B cell (primary cell): ENCODE measurements around the gene UTS2. TPM values are rescaled to one million over a fixed set of nuclear protein-coding genes. Genes with fewer than 3 reads are reported as not detected.

Experiments
- ATAC-seq: fragments of 200-7000 bp; cut with Tn5 transposase; one replicate; pipeline ENCODE4 v1.10.0; 2021; ENCODE audit warnings: low read depth, mild to moderate bottlenecking, moderate number of reproducible peaks, moderate library complexity
- CTCF ChIA-PET: fragments of 350-600 bp; sonication (Branson Sonifier 250); formaldehyde crosslinking; loops from one replicate; lab custom pipeline; 2021; ENCODE audit warnings: antibody characterized with exemption, inconsistent platforms; lab: Charles Lee
- POLR2A ChIA-PET: fragments of 350-600 bp; sonication (Branson Sonifier 250); formaldehyde crosslinking; loops from one replicate; lab custom pipeline; 2021; ENCODE audit warnings: antibody characterized with exemption; lab: Charles Lee
- DNase-seq: peaks from one replicate; pipeline ENCODE4 v3.0.0; 2013
- H2AFZ ChIP-seq: 2 replicates; pipeline ENCODE4 v1.6.1; 2012; ENCODE audit warnings: mild to moderate bottlenecking, low read depth, low read length; ENCODE audit not compliant: insufficient read depth, poor library complexity, severe bottlenecking
- H3K27ac ChIP-seq, 2 donors: 1 replicate in 1 of 2; 2 replicates in 1 of 2; pipeline ENCODE4 v1.5.1; 2012 to 2013; ENCODE audit warnings: low read length in 2 of 2, mild to moderate bottlenecking in 2 of 2, moderate library complexity in 1 of 2
- H3K27me3 ChIP-seq, 4 experiments: fragments of 200-600 bp in 1 of 4; sonication (generic) in 1 of 4; replicated peaks in 1 of 4; 1 replicate in 2 of 4; 2 replicates in 2 of 4; pipeline versions ENCODE4 v1.6.1 to v1.7.0; 2013 to 2016; ENCODE audit warnings: low read length in 3 of 4, mild to moderate bottlenecking in 2 of 4, mixed read lengths in 1 of 4, moderate library complexity in 1 of 4; ENCODE audit not compliant: insufficient read depth in 4 of 4, control insufficient read depth in 3 of 4; ENCODE audit errors: control extremely low read depth in 1 of 4
- H3K36me3 ChIP-seq, 2 experiments: replicated peaks in 1 of 2; 1 replicate in 1 of 2; 2 replicates in 1 of 2; pipeline versions ENCODE4 v1.6.1 to v1.7.1; 2013; ENCODE audit warnings: low read length in 1 of 2; ENCODE audit not compliant: insufficient read depth in 2 of 2, control insufficient read depth in 1 of 2; ENCODE audit errors: control extremely low read depth in 1 of 2, extremely low read depth in 1 of 2
- H3K4me1 ChIP-seq, 2 donors: fragments of 200-600 bp in 1 of 2; sonication (generic) in 1 of 2; 1 replicate in 1 of 2; 2 replicates in 1 of 2; pipeline versions ENCODE4 v1.5.1 to v1.6.1; 2013 to 2017; ENCODE audit warnings: low read length in 2 of 2; ENCODE audit not compliant: control insufficient read depth in 2 of 2, insufficient read depth in 2 of 2
- H3K4me2 ChIP-seq: replicated peaks from 2 replicates; pipeline ENCODE3; 2012; ENCODE audit warnings: mild to moderate bottlenecking, low read depth, low read length; ENCODE audit not compliant: poor library complexity, severe bottlenecking
- H3K4me3 ChIP-seq, 5 experiments: fragments of 200-600 bp in 1 of 5; sonication (generic) in 1 of 5; 1 replicate in 3 of 5; 2 replicates in 2 of 5; pipeline versions ENCODE4 v1.5.1 to v1.7.0; 2011 to 2016; ENCODE audit warnings: low read length in 4 of 5, mild to moderate bottlenecking in 4 of 5, low read depth in 2 of 5, control low read depth in 1 of 5, moderate library complexity in 1 of 5; ENCODE audit not compliant: insufficient read depth in 1 of 5; ENCODE audit errors: control extremely low read depth in 1 of 5, extremely low read depth in 1 of 5
- H3K79me2 ChIP-seq: fragments of 200-600 bp; sonication (generic); one replicate; pipeline ENCODE4 v1.6.0; 2016; ENCODE audit warnings: low read length; ENCODE audit not compliant: control insufficient read depth, insufficient read depth
- H3K9ac ChIP-seq: fragments of 200-600 bp; sonication (generic); 2 replicates; pipeline ENCODE4 v1.6.1; 2017; ENCODE audit warnings: mild to moderate bottlenecking, low read length, moderate library complexity
- H3K9me3 ChIP-seq, 3 donors: one replicate each; pipeline versions ENCODE4 v1.6.1 to v1.7.1; 2013; ENCODE audit warnings: low read length in 2 of 3; ENCODE audit not compliant: control insufficient read depth in 2 of 3, insufficient read depth in 1 of 3; ENCODE audit errors: control extremely low read depth in 1 of 3
- H4K20me1 ChIP-seq: 2 replicates; pipeline ENCODE4 v1.6.0; 2012; ENCODE audit warnings: mild to moderate bottlenecking, low read length; ENCODE audit not compliant: insufficient read depth, control insufficient read depth, poor library complexity, severe bottlenecking
- H3K27ac Mint-ChIP-seq: one replicate; pipeline ENCODE4 v1.8.0; 2021; ENCODE audit warnings: mixed read lengths
- H3K27me3 Mint-ChIP-seq: one replicate; pipeline ENCODE4 v1.8.0; 2021; ENCODE audit warnings: mixed read lengths
- H3K4me1 Mint-ChIP-seq: one replicate; pipeline ENCODE4 v1.8.0; 2021; ENCODE audit warnings: mixed read lengths
- H3K4me3 Mint-ChIP-seq: one replicate; pipeline ENCODE4 v1.8.0; 2021; ENCODE audit warnings: mixed read lengths
- H3K9me3 Mint-ChIP-seq: one replicate; pipeline ENCODE4 v1.8.0; 2022; ENCODE audit warnings: mixed read lengths; ENCODE audit not compliant: insufficient read depth
- CTCF ChIP-seq: fragments of 200-600 bp; IDR thresholded peaks from one replicate; pipeline ENCODE4 v1.8.0; 2022; ENCODE audit warnings: antibody characterized with exemption, mild to moderate bottlenecking
- EZH2 ChIP-seq: IDR thresholded peaks from 2 replicates; pipeline ENCODE4 v1.6.1; 2012; ENCODE audit warnings: borderline replicate concordance, low read depth, mild to moderate bottlenecking, moderate library complexity, low read length; ENCODE audit not compliant: insufficient read depth, poor library complexity, severe bottlenecking
- WGBS: methylation state at CpG from one replicate; pipeline ENCODE4 v1.1.5; 2013; ENCODE audit warnings: missing lambda C conversion rate; ENCODE audit not compliant: insufficient coverage; 5-methylcytosine and 5-hydroxymethylcytosine counted together
- intact Hi-C: fragments of 100-400 bp; cut with micrococcal nuclease; formaldehyde crosslinking; loops from one replicate; pipeline ENCODE4 v1.10.0; 2022
- polyA plus RNA-seq: library from polyadenylated mRNA; depleted of rRNA; stranded (reverse); fragments of >200 nt; gene quantifications from 2 replicates; pipeline ENCODE4 v1.2.3, GENCODE V29; 2012
- total RNA-seq, 2 donors: library from RNA; stranded (reverse); fragments of 120-200 nt in 1 of 2; gene quantifications; 1 replicate in 1 of 2; 2 replicates in 1 of 2; pipeline versions ENCODE4 v1.2.3 to v1.2.4, GENCODE V29; 2013 to 2022

UTS2 gene
- total and polyA plus RNA-seq, 2 donors (not counting 1 experiment from before 2014, with no cell fraction given): 5.5 TPM; not detected in 1

GRCh38 chr1:7846656-7847055 is 6.2 kb downstream of the UTS2 start:
- H3K9ac ChIP-seq: no peak overlapping the region
- Mint-ChIP-seq H3K27ac (no peak overlapping the region), H3K9me3 (no peaks in the 10 kb centered on the region), H3K4me3 (no peak overlapping the region), H3K4me1 (no peaks in the 10 kb centered on the region), H3K27me3 (no peaks in the 10 kb centered on the region)
- no peak for DNase-seq
- H3K27me3 ChIP-seq: no peaks in the 10 kb centered on the region
- 95% methylated on average over 2 of the region's 7 CpGs for WGBS
- H2AFZ ChIP-seq: no peak overlapping the region
- POLR2A ChIA-PET: no interaction called here
- no peak for ATAC-seq
- no peaks in the 10 kb centered on the region for H3K9me3 ChIP-seq
- no peaks in the 10 kb centered on the region for H3K4me1 ChIP-seq
- no peaks in the 10 kb centered on the region for H3K79me2 ChIP-seq
- H4K20me1 ChIP-seq: no peaks in the 10 kb centered on the region
- peaks cover 0 to 4% of the 10 kb centered on the region in 2 experiments for H3K36me3 ChIP-seq
- H3K4me2 ChIP-seq: no peak overlapping the region
- no peak overlapping the region for H3K27ac ChIP-seq
- H3K4me3 ChIP-seq: no peak overlapping the region
- CTCF ChIA-PET: no interaction called here
- TF ChIP-seq EZH2 (no peak), CTCF (no peak)
- intact Hi-C loops: no loop called here

GRCh38 chr1:7845761-7846160 is 7.1 kb downstream of the UTS2 start:
- H3K4me3 Mint-ChIP-seq: no peak overlapping the region
- Histone ChIP-seq H3K36me3 (peaks cover 0 to 5% of the 10 kb centered on the region in 2 experiments), H3K27me3 (no peaks in the 10 kb centered on the region), H2AFZ (no peak overlapping the region), H4K20me1 (no peaks in the 10 kb centered on the region), H3K9ac (no peak overlapping the region), H3K9me3 (no peaks in the 10 kb centered on the region), H3K4me2 (no peak overlapping the region), H3K79me2 (no peaks in the 10 kb centered on the region), H3K4me1 (no peaks in the 10 kb centered on the region), H3K4me3 (no peak overlapping the region), H3K27ac (no peak overlapping the region)
- DNase-seq (no peak), ATAC-seq (no peak)
- ChIA-PET CTCF (interaction anchor here (1.0 kb wide), 1 partner anchor 36 kb away, joined by 3 read pairs; no protein-coding TSS in a partner anchor), POLR2A (no interaction called here)
- intact Hi-C loops: no loop called here
- no peak overlapping the region for H3K27ac Mint-ChIP-seq
- no CpG with 5 or more reads among the region's 2 CpGs for WGBS
- no peak for TF ChIP-seq EZH2
- no peak for TF ChIP-seq CTCF
- no peaks in the 10 kb centered on the region for H3K9me3 Mint-ChIP-seq
- H3K27me3 Mint-ChIP-seq: no peaks in the 10 kb centered on the region
- H3K4me1 Mint-ChIP-seq: no peaks in the 10 kb centered on the region
